GM23248 (cell line): Measurements from ENCODE around the gene C10orf90.

ENCODE experiments used
- EZH2 ChIP-seq: fragments of 200-600 bp; sonication (generic); IDR thresholded peaks from 2 replicates; pipeline ENCODE4 v1.6.1; 2018; ENCODE audit warnings: antibody characterized with exemption, mild to moderate bottlenecking; ENCODE audit not compliant: insufficient read depth, poor library complexity, severe bottlenecking
- EZH2phosphoT487 ChIP-seq: fragments of 200-600 bp; sonication (generic); IDR thresholded peaks from 2 replicates; pipeline ENCODE4 v1.6.1; 2018; ENCODE audit warnings: antibody characterized with exemption, moderate library complexity, mild to moderate bottlenecking, low read depth; ENCODE audit not compliant: insufficient read depth

GRCh38 chr10:126595160-126595559 is 75.3 kb downstream of the C10orf90 start:
- TF ChIP-seq EZH2, result no peak
- no peak for TF ChIP-seq EZH2phosphoT487
